ENCODE measurements around the gene ZDHHC4.

- TF ChIP-seq POLR2A (IDR thresholded peaks at IDR 0.05) (peak; percentile 94), CTCF (IDR thresholded peaks at IDR 0.05) (no peak), EP300 (IDR thresholded peaks at IDR 0.05) (no peak)
Measured at GRCh38 chr7:6577369-6578113, at the start of gene ZDHHC4.
